GM18499 (cell line): ENCODE data around the gene MACROD2.
"Not testable (repeated sequence)": the region's sequence is repeated elsewhere in the genome, so short reads cannot be mapped to it uniquely, and the experiment has no call there.

Experiments
- ATAC-seq: cut with Tn5 transposase; IDR thresholded peaks from one replicate; pipeline ENCODE4 v1.9.1; 2021; ENCODE audit warnings: moderate number of reproducible peaks; ENCODE audit not compliant: insufficient read depth, unreplicated experiment

Gene MACROD2

GRCh38 chr20:14915356-14915755 is 920.0 kb downstream of the MACROD2 start:
- ATAC-seq: no peak

GRCh38 chr20:14916360-14916920 is 921.1 kb downstream of the MACROD2 start:
- no peak for ATAC-seq

- ATAC-seq: no peak
Observed at GRCh38 chr20:14918281-14918680, 923.0 kb downstream of the MACROD2 start.

- ATAC-seq: no peak
Observed at GRCh38 chr20:14918976-14919375, 923.7 kb downstream of the MACROD2 start.

- no peak for ATAC-seq
Observed at GRCh38 chr20:14919501-14920081, 924.3 kb downstream of the MACROD2 start.

- ATAC-seq: no peak
Observed at GRCh38 chr20:14921513-14921912, 926.2 kb downstream of the MACROD2 start.

DNA sequence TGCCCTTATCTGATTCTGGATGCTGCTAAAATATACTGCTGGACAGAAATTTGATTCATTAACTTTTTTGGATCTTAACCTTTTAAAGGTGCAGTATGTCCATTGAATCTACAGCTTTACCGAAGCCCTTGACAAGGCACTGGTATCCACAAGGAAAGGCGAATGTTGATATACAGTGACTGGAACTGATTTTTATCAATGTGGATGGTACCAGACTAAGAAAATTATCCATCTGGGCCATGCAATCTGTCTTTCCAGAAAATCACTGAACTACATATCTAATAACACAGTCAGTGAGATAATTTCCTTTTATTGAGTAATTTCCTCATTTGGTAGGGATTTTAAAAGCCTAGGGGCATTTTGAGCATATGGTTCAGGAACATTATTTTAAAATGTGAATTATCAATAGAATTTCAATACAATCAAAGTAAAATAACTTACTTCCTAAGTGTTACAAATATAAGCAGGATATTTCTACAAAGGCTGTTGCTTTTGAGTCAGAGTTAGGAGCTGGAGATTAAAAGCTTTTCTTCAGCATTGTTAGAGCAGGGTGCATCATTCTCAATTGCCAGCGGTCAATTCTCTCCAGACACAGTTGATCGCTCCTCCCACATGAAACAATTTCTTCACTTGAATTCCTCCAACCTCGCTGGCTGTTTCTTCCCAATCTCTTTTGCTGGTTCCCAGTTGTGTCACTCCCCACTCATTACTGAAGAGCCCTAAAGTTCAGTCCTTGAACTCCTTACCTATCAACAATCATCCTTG is 927.4 kb downstream of the MACROD2 start:
- ATAC-seq: no peak

- no peak for ATAC-seq
Observed at GRCh38 chr20:14924433-14924832, 929.1 kb downstream of the MACROD2 start.

GRCh38 chr20:14925300-14925699 is 930.0 kb downstream of the MACROD2 start:
- ATAC-seq: no peak

DNA sequence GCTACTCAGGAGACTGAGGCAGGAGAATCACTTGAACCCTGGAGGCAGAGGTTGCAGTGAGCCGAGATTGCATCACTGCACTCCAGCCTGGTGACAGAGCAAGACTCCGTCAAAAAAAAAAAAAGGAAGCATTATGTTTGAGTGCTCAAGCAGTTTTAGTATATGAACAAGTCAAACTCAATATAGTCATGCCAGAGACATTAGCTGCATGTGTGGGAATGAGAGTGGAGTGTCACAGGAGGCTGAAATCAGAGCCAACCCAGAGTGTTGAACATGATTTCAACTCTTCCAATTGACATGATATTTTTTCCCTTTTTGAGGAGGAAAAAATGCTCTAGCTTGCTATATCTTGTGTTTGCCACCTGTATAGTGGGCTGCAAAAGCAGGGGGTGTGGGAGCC is 931.1 kb downstream of the MACROD2 start:
- ATAC-seq: not testable (repeated sequence)

- no peak for ATAC-seq
Observed at GRCh38 chr20:14928083-14928482, 932.8 kb downstream of the MACROD2 start.

GRCh38 chr20:14929388-14929787 is 934.1 kb downstream of the MACROD2 start:
- ATAC-seq: no peak

DNA sequence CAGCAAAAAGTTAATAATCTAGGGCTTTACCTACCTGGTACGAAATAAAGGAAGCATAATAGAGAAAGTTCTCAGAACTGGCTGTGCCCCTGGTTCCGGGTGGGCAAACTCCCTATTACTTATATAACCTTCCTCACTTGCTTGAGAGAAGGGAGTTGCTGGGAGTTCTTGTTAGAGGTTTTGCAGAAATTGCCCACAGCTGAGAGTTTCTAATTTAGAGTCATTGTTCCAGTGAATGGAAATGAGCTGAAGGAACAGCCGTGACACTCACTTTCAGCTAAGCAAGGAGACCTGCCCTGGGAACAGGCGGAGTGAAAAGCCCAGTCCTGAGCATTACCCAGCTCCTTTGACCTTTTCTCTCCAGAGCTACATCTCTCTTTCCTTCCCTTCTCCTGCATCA is 936.7 kb downstream of the MACROD2 start:
- ATAC-seq: no peak

GRCh38 chr20:14935285-14935684 is 940.0 kb downstream of the MACROD2 start:
- no peak for ATAC-seq

DNA sequence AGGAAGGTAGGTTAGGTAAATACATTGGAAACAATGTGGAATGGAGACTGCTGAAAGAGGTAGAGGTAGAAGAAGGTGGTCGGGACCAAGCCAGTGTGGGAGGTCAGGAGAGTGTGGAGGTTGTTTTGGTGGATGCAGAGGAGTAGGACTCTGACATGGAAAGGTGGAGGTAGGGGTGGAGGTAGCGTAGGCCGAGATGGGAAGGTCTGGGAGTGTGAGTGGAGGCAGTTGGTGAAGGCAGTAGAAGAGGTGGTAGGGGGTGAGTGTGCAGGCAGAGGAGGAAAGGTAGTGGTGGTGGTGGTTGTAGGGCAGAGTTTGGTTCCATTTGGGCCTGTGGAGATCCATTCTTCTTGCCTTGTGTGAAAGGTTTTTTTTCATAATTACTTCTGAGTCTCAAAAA is 941.7 kb downstream of the MACROD2 start:
- ATAC-seq: no peak

DNA sequence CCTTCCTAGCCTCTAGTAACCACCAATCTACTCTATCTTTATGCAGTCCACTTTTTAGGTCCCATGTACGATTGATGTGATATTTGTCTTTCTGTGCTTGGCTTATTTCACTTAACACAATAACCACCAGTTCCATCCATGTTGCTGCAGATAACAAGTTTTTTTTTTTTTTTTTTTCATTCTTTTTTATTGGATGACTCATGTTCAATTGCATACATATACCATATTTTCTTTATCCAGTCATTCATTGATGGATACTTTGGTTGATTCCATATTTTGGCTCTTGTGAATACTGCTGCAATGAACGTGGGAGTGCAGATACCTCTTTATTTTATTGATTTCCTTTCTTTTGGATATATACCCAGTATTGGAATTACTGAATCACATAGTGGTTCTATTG is 942.5 kb downstream of the MACROD2 start:
- ATAC-seq: no peak

DNA sequence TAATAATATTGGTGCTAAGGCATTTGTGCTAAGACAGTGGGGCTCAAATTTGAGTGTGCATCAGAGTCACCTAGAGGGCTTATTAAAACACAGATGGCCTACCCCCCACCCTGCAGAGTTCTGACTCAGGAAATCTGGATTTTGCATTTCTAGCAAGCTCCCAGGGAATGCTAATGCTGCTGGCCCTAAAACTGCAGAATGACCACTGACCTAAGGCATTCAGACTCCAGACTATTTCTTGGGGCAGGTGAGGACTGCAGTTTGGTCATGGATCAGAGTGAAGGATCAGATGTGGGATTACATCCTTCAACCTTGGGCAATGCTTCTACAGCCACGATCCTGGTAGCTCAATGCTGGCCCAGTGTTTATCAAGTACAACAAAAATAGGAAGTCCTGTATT is 952.2 kb downstream of the MACROD2 start:
- ATAC-seq: no peak

- ATAC-seq: no peak
Observed at GRCh38 chr20:14947946-14948345, 952.6 kb downstream of the MACROD2 start.

DNA sequence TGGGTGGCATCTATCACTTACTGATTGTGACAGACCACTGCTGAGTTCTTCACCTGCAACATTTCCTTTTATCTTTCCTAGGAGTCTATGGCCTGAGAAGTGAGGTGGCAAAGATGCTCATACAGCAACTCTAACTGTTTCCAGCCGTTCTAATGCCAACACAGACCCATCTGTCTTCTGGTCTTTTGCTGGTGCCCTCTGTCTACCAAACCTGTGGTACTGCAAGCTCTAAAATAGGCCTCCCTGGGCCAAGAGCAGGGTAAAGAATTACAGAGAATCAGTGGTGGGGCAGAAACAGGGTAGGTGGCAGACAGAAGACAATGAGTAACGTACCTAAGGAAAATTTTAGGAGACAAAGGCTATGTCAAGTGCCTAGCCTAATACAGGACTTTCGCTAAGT is 953.1 kb downstream of the MACROD2 start:
- no peak for ATAC-seq

DNA sequence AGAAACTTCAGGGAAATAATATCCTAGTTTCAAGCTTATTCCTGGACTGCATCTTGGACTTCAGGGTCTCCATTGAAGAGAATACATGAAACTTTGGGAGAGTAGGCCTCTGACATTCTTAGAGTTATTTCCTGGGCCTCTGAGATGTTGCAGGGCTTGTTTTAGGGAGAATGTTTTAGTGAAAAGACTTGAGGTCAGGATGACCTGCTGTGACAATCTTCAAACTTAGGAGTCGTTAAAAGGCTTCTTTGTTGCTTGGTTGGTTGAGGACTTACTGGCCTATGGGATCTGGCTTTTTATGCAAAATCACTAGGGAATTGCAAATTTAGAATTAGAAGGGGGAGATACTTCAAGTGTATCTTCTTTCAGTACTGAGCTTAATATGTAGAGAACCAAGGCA is 955.3 kb downstream of the MACROD2 start:
- no peak for ATAC-seq

DNA sequence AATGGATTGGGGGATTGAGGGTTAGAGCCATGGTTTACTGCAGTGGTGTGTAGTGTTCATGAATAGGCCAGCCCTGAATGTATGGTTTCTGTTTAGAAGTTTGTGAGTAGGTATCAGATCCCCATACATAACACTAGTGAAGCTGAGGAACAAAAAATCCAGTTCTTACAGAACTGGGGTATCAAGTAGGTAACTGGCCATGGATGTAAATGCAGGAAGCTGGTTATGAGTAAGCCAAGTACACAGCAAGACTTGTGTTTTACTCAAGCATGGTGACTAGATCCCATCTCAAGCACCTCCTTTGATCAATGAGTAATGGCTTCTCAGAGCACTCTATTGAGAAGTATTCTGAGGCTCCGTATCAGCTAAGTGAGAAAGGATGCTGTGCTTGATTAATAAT is 955.8 kb downstream of the MACROD2 start:
- ATAC-seq: peak; percentile 55
